ENCODE measurements around the gene SH2D1A.

DNA sequence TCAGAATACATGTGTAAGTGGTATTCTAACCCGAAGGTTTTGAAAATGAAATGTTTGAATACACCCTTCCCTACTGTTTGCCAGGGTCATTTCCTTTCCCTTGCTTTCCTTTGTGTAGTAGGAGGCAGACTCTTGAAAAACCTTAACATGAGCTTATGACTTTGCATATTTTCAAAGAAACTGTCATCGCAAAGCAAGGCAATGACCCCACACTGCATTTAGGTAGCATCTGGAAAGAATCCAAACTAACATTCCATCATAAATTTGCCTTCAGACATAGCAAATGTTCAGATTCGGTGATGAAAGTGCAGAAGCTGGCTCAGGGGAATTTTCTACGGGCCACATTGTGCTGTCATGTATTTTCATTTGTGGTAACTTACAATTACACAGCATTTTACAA lies 32.3 kb downstream of the SH2D1A start:
- TF ChIP-seq, protein P1, sequence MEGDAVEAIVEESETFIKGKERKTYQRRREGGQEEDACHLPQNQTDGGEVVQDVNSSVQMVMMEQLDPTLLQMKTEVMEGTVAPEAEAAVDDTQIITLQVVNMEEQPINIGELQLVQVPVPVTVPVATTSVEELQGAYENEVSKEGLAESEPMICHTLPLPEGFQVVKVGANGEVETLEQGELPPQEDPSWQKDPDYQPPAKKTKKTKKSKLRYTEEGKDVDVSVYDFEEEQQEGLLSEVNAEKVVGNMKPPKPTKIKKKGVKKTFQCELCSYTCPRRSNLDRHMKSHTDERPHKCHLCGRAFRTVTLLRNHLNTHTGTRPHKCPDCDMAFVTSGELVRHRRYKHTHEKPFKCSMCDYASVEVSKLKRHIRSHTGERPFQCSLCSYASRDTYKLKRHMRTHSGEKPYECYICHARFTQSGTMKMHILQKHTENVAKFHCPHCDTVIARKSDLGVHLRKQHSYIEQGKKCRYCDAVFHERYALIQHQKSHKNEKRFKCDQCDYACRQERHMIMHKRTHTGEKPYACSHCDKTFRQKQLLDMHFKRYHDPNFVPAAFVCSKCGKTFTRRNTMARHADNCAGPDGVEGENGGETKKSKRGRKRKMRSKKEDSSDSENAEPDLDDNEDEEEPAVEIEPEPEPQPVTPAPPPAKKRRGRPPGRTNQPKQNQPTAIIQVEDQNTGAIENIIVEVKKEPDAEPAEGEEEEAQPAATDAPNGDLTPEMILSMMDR (conservative IDR thresholded peaks at IDR 0.05; ENCODE audit: low read length): no peak
- TF ChIP-seq EZH2phosphoT487 (IDR thresholded peaks at IDR 0.05; ENCODE audit: borderline replicate concordance): no peak
